Measurements from ENCODE around the gene COL24A1. TPM values are rescaled to one million over a fixed set of nuclear protein-coding genes. Genes with fewer than 3 reads are reported as not detected.
"Not testable (repeated sequence)": the region's sequence is repeated elsewhere in the genome, so short reads cannot be mapped to it uniquely, and the experiment has no call there.

COL24A1 gene
- total RNA-seq, 1 donor from 2014 or later: not detected

- Mint-ChIP-seq H3K27ac (no peak overlapping the region), H3K4me3 (no peak overlapping the region), H3K27me3 (no peaks in the 10 kb centered on the region), H3K9me3 (no peaks in the 10 kb centered on the region), H3K4me1 (no peaks in the 10 kb centered on the region), H3K36me3 (ENCODE audit: low read depth) (no peaks in the 10 kb centered on the region)
- DNase-seq (no peak), ATAC-seq (ENCODE audit: low read depth) (no peak)
- CTCF ChIA-PET: no interaction called here
- intact Hi-C loops (cut with micrococcal nuclease): no loop called here
- TF ChIP-seq, protein P1, sequence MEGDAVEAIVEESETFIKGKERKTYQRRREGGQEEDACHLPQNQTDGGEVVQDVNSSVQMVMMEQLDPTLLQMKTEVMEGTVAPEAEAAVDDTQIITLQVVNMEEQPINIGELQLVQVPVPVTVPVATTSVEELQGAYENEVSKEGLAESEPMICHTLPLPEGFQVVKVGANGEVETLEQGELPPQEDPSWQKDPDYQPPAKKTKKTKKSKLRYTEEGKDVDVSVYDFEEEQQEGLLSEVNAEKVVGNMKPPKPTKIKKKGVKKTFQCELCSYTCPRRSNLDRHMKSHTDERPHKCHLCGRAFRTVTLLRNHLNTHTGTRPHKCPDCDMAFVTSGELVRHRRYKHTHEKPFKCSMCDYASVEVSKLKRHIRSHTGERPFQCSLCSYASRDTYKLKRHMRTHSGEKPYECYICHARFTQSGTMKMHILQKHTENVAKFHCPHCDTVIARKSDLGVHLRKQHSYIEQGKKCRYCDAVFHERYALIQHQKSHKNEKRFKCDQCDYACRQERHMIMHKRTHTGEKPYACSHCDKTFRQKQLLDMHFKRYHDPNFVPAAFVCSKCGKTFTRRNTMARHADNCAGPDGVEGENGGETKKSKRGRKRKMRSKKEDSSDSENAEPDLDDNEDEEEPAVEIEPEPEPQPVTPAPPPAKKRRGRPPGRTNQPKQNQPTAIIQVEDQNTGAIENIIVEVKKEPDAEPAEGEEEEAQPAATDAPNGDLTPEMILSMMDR (IDR thresholded peaks at IDR 0.05): no peak
- POLR2A ChIA-PET: no interaction called here
Measured at GRCh38 chr1:85815906-85816305, 340.7 kb downstream of the COL24A1 start.

DNA sequence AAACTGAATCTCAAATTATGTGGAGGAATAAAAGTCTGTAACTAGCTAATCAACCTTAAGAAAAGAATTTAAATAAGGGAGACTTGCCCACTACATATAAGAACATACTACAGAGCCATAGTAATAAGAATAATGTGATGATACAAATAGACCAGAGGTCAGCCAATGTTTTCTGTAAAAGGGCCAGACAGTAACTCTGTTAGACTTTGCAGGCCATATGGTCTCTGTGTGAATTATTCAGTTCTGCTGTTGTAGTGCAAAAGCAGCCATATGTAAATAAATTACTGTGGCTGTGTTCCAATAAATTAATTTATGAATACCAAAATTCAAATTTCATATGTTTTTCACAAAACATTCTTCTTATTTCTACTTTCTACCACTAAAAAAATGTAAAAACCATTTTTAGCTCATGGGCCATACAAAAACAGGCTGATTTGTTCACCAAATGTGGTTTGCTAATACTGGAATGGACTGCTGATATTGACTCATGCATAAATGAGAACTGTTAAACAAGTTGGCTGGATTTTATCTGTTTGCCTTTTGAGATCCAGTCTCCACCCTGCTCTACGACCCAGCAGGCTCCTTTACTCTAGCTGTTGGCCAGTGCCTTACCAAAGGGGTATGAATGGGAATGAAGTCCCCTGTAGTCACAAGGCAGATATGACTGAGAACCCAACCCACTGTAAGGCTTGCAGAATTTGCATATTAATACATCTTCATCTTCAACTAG is 350.2 kb downstream of the COL24A1 start:
- no peaks in the 10 kb centered on the region for H3K4me1 Mint-ChIP-seq
- ChIA-PET POLR2A (no interaction called here), CTCF (no interaction called here)
- no peak for ATAC-seq (ENCODE audit: low read depth)
- H3K4me3 Mint-ChIP-seq: no peak overlapping the region
- no peak overlapping the region for H3K27ac Mint-ChIP-seq
- H3K9me3 Mint-ChIP-seq: peaks cover 6% of the 10 kb centered on the region
- DNase-seq: no peak
- H3K27me3 Mint-ChIP-seq: no peaks in the 10 kb centered on the region
- intact Hi-C loops (cut with micrococcal nuclease): no loop called here
- TF ChIP-seq, protein P1 (IDR thresholded peaks at IDR 0.05): no peak
- H3K36me3 Mint-ChIP-seq (ENCODE audit: low read depth): no peaks in the 10 kb centered on the region

GRCh38 chr1:85801520-85801919 is 355.1 kb downstream of the COL24A1 start:
- DNase-seq: no peak
- ATAC-seq (ENCODE audit: low read depth): no peak
- POLR2A ChIA-PET: no interaction called here
- TF ChIP-seq, protein P1 (IDR thresholded peaks at IDR 0.05): no peak
- H3K27me3 Mint-ChIP-seq: no peaks in the 10 kb centered on the region
- H3K4me1 Mint-ChIP-seq: no peaks in the 10 kb centered on the region
- intact Hi-C loops (cut with micrococcal nuclease): no loop called here
- no peak overlapping the region for H3K27ac Mint-ChIP-seq
- no peaks in the 10 kb centered on the region for H3K9me3 Mint-ChIP-seq
- no peaks in the 10 kb centered on the region for H3K36me3 Mint-ChIP-seq (ENCODE audit: low read depth)
- no peak overlapping the region for H3K4me3 Mint-ChIP-seq
- CTCF ChIA-PET: no interaction called here

DNA sequence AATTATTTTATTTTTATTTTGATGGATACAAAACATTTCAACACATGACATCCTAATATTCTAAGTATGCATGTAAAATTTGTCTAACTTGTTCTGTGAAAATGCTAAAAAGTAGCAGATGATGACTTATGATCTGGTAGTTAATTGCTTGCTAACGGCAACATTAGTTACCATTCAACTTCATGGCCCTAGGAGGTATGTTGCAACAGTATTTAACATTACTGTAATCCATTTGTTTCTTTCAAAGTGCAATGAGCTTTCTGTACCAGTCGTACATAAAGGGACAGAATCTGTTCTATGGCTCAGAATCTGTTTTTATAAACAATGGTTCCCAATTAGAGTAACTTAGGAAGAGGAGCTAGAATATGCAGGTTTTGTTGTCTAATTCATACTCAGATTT is 356.8 kb downstream of the COL24A1 start:
- no peak overlapping the region for H3K4me3 Mint-ChIP-seq
- no peaks in the 10 kb centered on the region for H3K27me3 Mint-ChIP-seq
- CTCF ChIA-PET: no interaction called here
- H3K27ac Mint-ChIP-seq: no peak overlapping the region
- no peaks in the 10 kb centered on the region for H3K9me3 Mint-ChIP-seq
- H3K36me3 Mint-ChIP-seq (ENCODE audit: low read depth): no peaks in the 10 kb centered on the region
- no peaks in the 10 kb centered on the region for H3K4me1 Mint-ChIP-seq
- TF ChIP-seq, protein P1 (IDR thresholded peaks at IDR 0.05): no peak
- no peak for DNase-seq
- POLR2A ChIA-PET: no interaction called here
- intact Hi-C loops (cut with micrococcal nuclease): no loop called here
- ATAC-seq (ENCODE audit: low read depth): no peak

DNA sequence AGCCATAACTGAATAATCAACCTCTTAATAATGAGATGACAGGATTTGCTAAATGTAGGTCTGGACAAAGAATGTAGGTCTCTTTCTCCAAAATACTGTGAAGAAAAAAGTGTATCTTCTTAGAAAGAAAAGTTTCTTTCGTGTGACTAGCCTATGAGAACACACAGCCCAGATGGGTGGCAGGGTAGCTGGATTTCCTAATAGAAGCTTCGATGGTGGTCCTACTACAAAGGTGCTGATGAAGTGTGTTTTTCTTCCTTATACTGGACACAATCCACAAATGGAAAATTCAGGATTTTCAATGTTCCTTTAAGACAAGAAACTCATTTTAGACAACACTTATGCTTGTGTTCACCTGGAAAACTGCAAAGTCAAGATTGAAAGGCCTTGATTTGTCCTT is 358.2 kb downstream of the COL24A1 start:
- Mint-ChIP-seq H3K27ac (no peak overlapping the region), H3K9me3 (no peaks in the 10 kb centered on the region), H3K4me3 (no peak overlapping the region), H3K27me3 (no peaks in the 10 kb centered on the region), H3K4me1 (no peaks in the 10 kb centered on the region), H3K36me3 (ENCODE audit: low read depth) (no peaks in the 10 kb centered on the region)
- ChIA-PET CTCF (no interaction called here), POLR2A (no interaction called here)
- ATAC-seq (ENCODE audit: low read depth) (no peak), DNase-seq (no peak)
- intact Hi-C loops (cut with micrococcal nuclease): no loop called here
- TF ChIP-seq, protein P1 (IDR thresholded peaks at IDR 0.05): no peak

- CTCF ChIA-PET; H3K4me3 Mint-ChIP-seq; H3K27me3 Mint-ChIP-seq; DNase-seq; H3K36me3 Mint-ChIP-seq (ENCODE audit: low read depth); ATAC-seq (ENCODE audit: low read depth); H3K9me3 Mint-ChIP-seq; POLR2A ChIA-PET; H3K27ac Mint-ChIP-seq; intact Hi-C loops (cut with micrococcal nuclease); H3K4me1 Mint-ChIP-seq: not testable (repeated sequence)
Measured at GRCh38 chr1:85777021-85777420, 379.6 kb downstream of the COL24A1 start.
